Mammary epithelial cell (primary cell): Measurements from ENCODE around the gene MRPL19.

Experiments used
- EZH2 ChIP-seq: IDR thresholded peaks from 2 replicates; pipeline ENCODE4 v1.6.1; 2012; ENCODE audit warnings: low read length, inconsistent platforms, borderline replicate concordance
- TF ChIP-seq, protein P1 (sequence below), 2 donors: IDR thresholded peaks in 1 of 2; conservative IDR thresholded peaks in 1 of 2; 2 replicates each; pipeline ENCODE4 v1.5.1; 2011 to 2012; ENCODE audit warnings: inconsistent platforms in 2 of 2, low read length in 2 of 2, mild to moderate bottlenecking in 2 of 2, control low read depth in 1 of 2, low read depth in 1 of 2; ENCODE audit not compliant: insufficient read depth in 1 of 2; ENCODE audit errors: extremely low read depth in 1 of 2

DNA sequence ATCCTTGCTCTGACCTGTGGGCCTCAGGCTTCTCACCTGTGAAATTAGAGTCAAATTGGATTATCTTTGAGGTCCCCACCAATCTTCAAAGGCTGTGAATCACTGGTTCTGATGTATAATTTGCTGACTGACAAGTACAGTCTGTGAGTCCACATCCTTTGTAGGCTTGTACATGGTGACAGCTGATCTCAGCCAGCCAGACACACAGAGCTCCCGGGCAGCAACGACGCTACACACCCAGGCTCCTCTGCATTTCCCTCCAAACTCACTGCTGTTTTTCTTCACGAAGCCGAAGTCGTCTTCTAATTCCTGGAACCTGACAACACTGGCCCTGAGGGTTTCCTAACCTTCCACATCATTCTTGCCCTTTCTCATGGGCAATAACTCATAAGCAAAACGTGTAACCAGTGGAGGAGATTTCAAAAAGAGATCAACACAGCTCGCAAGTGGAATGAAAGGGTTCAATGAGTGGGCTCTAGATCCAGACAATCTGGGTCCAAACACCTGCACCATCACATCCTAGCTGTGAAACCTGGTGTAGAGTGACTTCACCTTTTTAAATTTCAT lies 47.9 kb upstream of the MRPL19 start:
- TF ChIP-seq, protein P1, sequence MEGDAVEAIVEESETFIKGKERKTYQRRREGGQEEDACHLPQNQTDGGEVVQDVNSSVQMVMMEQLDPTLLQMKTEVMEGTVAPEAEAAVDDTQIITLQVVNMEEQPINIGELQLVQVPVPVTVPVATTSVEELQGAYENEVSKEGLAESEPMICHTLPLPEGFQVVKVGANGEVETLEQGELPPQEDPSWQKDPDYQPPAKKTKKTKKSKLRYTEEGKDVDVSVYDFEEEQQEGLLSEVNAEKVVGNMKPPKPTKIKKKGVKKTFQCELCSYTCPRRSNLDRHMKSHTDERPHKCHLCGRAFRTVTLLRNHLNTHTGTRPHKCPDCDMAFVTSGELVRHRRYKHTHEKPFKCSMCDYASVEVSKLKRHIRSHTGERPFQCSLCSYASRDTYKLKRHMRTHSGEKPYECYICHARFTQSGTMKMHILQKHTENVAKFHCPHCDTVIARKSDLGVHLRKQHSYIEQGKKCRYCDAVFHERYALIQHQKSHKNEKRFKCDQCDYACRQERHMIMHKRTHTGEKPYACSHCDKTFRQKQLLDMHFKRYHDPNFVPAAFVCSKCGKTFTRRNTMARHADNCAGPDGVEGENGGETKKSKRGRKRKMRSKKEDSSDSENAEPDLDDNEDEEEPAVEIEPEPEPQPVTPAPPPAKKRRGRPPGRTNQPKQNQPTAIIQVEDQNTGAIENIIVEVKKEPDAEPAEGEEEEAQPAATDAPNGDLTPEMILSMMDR (conservative IDR thresholded peaks at IDR 0.05 in 1 of 2, IDR thresholded peaks at IDR 0.05 in 1 of 2; ENCODE audit: extremely low read depth in 1 of 2, insufficient read depth in 1 of 2, low read depth in 1 of 2, low read length in 2 of 2): no peak
- no peak for TF ChIP-seq EZH2
